K562 (cell line): ENCODE results near the gene WDR47. TPM values are rescaled to one million over a fixed set of nuclear protein-coding genes. Genes with fewer than 3 reads are reported as not detected.

ENCODE experiments used
- ATAC-seq: fragments of 200-7000 bp; cut with Tn5 transposase; 3 replicates; pipeline ENCODE4 v1.9.1; 2020; ENCODE audit warnings: moderate library complexity
- BruUV-seq: library from RNA; stranded (reverse); fragments of 400-500 nt; replicated peaks from 2 replicates; lab custom pipeline; 2021; lab: Mats Ljungman, UMichigan
- CTCF ChIA-PET: fragments of 300-600 bp; formaldehyde crosslinking; extraction: SDS; loops from one replicate; lab custom pipeline; 2021; ENCODE audit warnings: low intra/inter-chr PET ratio; lab: Yijun Ruan, JAX
- POLR2A ChIA-PET: fragments of 300-600, 350-650 bp; sonication (Branson Sonifier 250); formaldehyde crosslinking; extraction: SDS; loops from one replicate; lab custom pipeline; 2021; ENCODE audit warnings: antibody characterized with exemption, inconsistent platforms; lab: Yijun Ruan, JAX
- DNase-seq, 4 experiments: peaks; one replicate each; pipeline versions ENCODE4 v3.0.0 to v3.0.0-alpha.2; 2011 to 2018; ENCODE audit warnings: low spot score in 3 of 4, mixed read lengths in 3 of 4; ENCODE audit errors: extremely low read depth in 1 of 4
- FAIRE-seq: peaks from 2 replicates; lab custom pipeline; 2011; peaks lifted over from hg19 to GRCh38; lab: Jason Lieb, UNC
- H2AFZ ChIP-seq: 2 replicates; pipeline ENCODE4 v1.6.0; 2011; ENCODE audit warnings: low read depth, low read length, control low read depth, inconsistent platforms
- H3K27ac ChIP-seq: fragments of 200-600 bp; 3 replicates; pipeline ENCODE4 v1.8.0; 2011; ENCODE audit warnings: low read depth, mild to moderate bottlenecking, control low read depth, inconsistent platforms, low read length, moderate library complexity, mixed read lengths; ENCODE audit errors: extremely low read depth
- H3K27me3 ChIP-seq, 2 experiments: fragments of 300-600 bp in 1 of 2; 2 replicates in 1 of 2; 3 replicates in 1 of 2; pipeline versions ENCODE4 v1.6.0 to v1.8.0; 2011; ENCODE audit warnings: inconsistent platforms in 2 of 2, low read length in 2 of 2, mild to moderate bottlenecking in 1 of 2, mixed read lengths in 1 of 2, moderate library complexity in 1 of 2; ENCODE audit not compliant: control insufficient read depth in 2 of 2, insufficient read depth in 2 of 2
- H3K36me3 ChIP-seq: fragments of 300-600 bp; 3 replicates; pipeline ENCODE4 v1.8.0; 2011; ENCODE audit warnings: mild to moderate bottlenecking, low read length, inconsistent platforms; ENCODE audit not compliant: control insufficient read depth, insufficient read depth
- H3K4me1 ChIP-seq, 2 experiments: fragments of 200-600 bp in 1 of 2; replicated peaks in 1 of 2; 2 replicates in 1 of 2; 3 replicates in 1 of 2; pipeline versions ENCODE4 v1.5.1 to v1.8.0; 2011; ENCODE audit warnings: inconsistent platforms in 2 of 2, low read length in 2 of 2, mild to moderate bottlenecking in 1 of 2, mixed read lengths in 1 of 2, moderate library complexity in 1 of 2; ENCODE audit not compliant: control insufficient read depth in 2 of 2, insufficient read depth in 2 of 2
- H3K4me2 ChIP-seq: 2 replicates; pipeline ENCODE4 v1.6.1; 2011; ENCODE audit warnings: low read length, control low read depth, inconsistent platforms, mixed read lengths; ENCODE audit not compliant: insufficient read depth
- H3K4me3 ChIP-seq: fragments of 200-600 bp; sonication (generic), shearing (Covaris generic); 2 replicates; pipeline ENCODE4 v1.5.1; 2016; ENCODE audit warnings: control low read depth, inconsistent platforms
- H3K79me2 ChIP-seq: fragments of 200-600 bp; 3 replicates; pipeline ENCODE4 v1.8.0; 2011; ENCODE audit warnings: low read length, inconsistent platforms; ENCODE audit not compliant: control insufficient read depth, insufficient read depth
- H3K9ac ChIP-seq, 2 experiments: 2 replicates each; pipeline versions ENCODE4 v1.6.0 to v1.6.1; 2011; ENCODE audit warnings: low read depth in 2 of 2, low read length in 2 of 2, control low read depth in 1 of 2, inconsistent platforms in 1 of 2, mild to moderate bottlenecking in 1 of 2, mixed read lengths in 1 of 2; ENCODE audit not compliant: insufficient read depth in 1 of 2
- H3K9me1 ChIP-seq: one replicate; pipeline ENCODE4 v1.6.0; 2011; ENCODE audit warnings: inconsistent platforms, mild to moderate bottlenecking, low read length, moderate library complexity; ENCODE audit not compliant: control insufficient read depth, insufficient read depth
- H3K9me3 ChIP-seq: replicated peaks from 2 replicates; pipeline ENCODE4 v1.5.1; 2011; ENCODE audit warnings: low read depth, low read length, inconsistent platforms; ENCODE audit not compliant: control insufficient read depth, insufficient read depth
- H4K20me1 ChIP-seq: replicated peaks from 2 replicates; pipeline ENCODE4 v1.6.1; 2011; ENCODE audit warnings: low read length, inconsistent platforms, mixed read lengths; ENCODE audit not compliant: control insufficient read depth, insufficient read depth
- CREB1 ChIP-seq, 2 experiments: sonication (generic) in 1 of 2; formaldehyde crosslinking in 1 of 2; IDR thresholded peaks; 2 replicates each; pipeline versions ENCODE4 v1.6.1 to v1.8.0; 2012 to 2022; ENCODE audit warnings: inconsistent platforms in 1 of 2, mild to moderate bottlenecking in 1 of 2, missing genetic modification reagents in 1 of 2, moderate library complexity in 1 of 2
- HNRNPH1 ChIP-seq: fragments of 200-400 bp; formaldehyde crosslinking; optimal IDR thresholded peaks from 2 replicates; pipeline ENCODE3; 2017; ENCODE audit warnings: low read depth, mild to moderate bottlenecking, low read length, moderate library complexity
- HNRNPK ChIP-seq: fragments of 200-400 bp; formaldehyde crosslinking; IDR thresholded peaks from one replicate; pipeline ENCODE4 v1.6.1; 2018; ENCODE audit warnings: mild to moderate bottlenecking, low read depth, low read length; ENCODE audit not compliant: poor library complexity, severe bottlenecking
- KAT8 ChIP-seq: fragments of 450-650 bp; IDR thresholded peaks from 2 replicates; pipeline ENCODE4 v1.6.1; 2016; ENCODE audit warnings: low read depth, mild to moderate bottlenecking
- MTA2 ChIP-seq: fragments of 450-650 bp; IDR thresholded peaks from 2 replicates; pipeline ENCODE4 v1.6.1; 2016; ENCODE audit warnings: low read depth
- NR2C1 ChIP-seq, 2 experiments: fragments of 450-650 bp; IDR thresholded peaks; 2 replicates each; pipeline ENCODE4 v1.6.1; 2017; ENCODE audit warnings: mild to moderate bottlenecking in 2 of 2, antibody characterized with exemption in 1 of 2, inconsistent platforms in 1 of 2, missing compliant biosample characterization in 1 of 2, missing genetic modification characterization in 1 of 2
- POLR2AphosphoS2 ChIP-seq: IDR thresholded peaks from 2 replicates; pipeline ENCODE4 v1.6.1; 2012; ENCODE audit warnings: low read length, improper control_type of control experiment
- RBM17 ChIP-seq: fragments of 200-400 bp; formaldehyde crosslinking; IDR thresholded peaks from 2 replicates; pipeline ENCODE4 v1.6.1; 2017; ENCODE audit warnings: low read depth, mild to moderate bottlenecking, low read length, borderline replicate concordance
- SMARCC2 ChIP-seq: fragments of 450-650 bp; IDR thresholded peaks from 2 replicates; pipeline ENCODE4 v1.6.1; 2017; ENCODE audit warnings: antibody characterized with exemption, moderate library complexity, mild to moderate bottlenecking, low read depth
- TRIM28 ChIP-seq: fragments of 450-650 bp; IDR thresholded peaks from 2 replicates; pipeline ENCODE4 v1.6.1; 2017
- ZZZ3 ChIP-seq: fragments of 450-650 bp; IDR thresholded peaks from 2 replicates; pipeline ENCODE4 v1.6.1; 2016; ENCODE audit warnings: antibody characterized with exemption, mild to moderate bottlenecking, moderate library complexity
- WGBS: fragments of 100-300 bp; shearing (Covaris generic); methylation state at CpG from one replicate; pipeline ENCODE4 v1.1.6; 2016; ENCODE audit warnings: low coverage, mixed read lengths; ENCODE audit not compliant: insufficient coverage; ENCODE audit errors: missing lambda C conversion rate; 5-methylcytosine and 5-hydroxymethylcytosine counted together
- in situ Hi-C: fragments of 300-500 bp; cut with MboI; formaldehyde crosslinking; loops from 4 replicates; pipeline ENCODE4 v1.15.0; 2018; ENCODE audit warnings: inconsistent platforms, mixed read lengths
- intact Hi-C: fragments of 100-400 bp; cut with micrococcal nuclease; formaldehyde crosslinking; loops from 2 replicates; pipeline ENCODE4 v1.14.2; 2022
- polyA plus RNA-seq, 8 experiments: library from polyadenylated mRNA; depleted of rRNA in 4 of 8; stranded (reverse) in 5 of 8; unstranded in 3 of 8; fragments of >200 nt; fragmentation: Nextera tagmentation in 2 of 8; fragmentation: Illumina TruSeq in 1 of 8; extraction: Ambion mirVana in 2 of 8; extraction: Trizol in 1 of 8; gene quantifications; 2 replicates each; pipeline versions ENCODE4 v1.2.1 to v1.2.3, GENCODE V29; 2011 to 2014; ENCODE audit warnings: inconsistent platforms in 1 of 8, missing spikeins in 1 of 8
- total RNA-seq, 7 experiments: library from RNA; depleted of rRNA in 6 of 7; stranded (reverse); fragments of >200 nt in 6 of 7; fragmentation: Illumina TruSeq in 2 of 7; extraction: Trizol in 2 of 7; gene quantifications; 2 replicates each; pipeline versions ENCODE4 v1.2.1 to v1.2.3, GENCODE V29; 2011 to 2021; ENCODE audit warnings: low replicate concordance in 1 of 7
- TF ChIP-seq, protein P1 (sequence below): sonication (generic); formaldehyde crosslinking; IDR thresholded peaks from 2 replicates; pipeline ENCODE4 v1.8.0; 2023; ENCODE audit warnings: missing genetic modification reagents, mild to moderate bottlenecking, borderline replicate concordance
- TF ChIP-seq, protein P2 (sequence below): fragments of 450-650 bp; IDR thresholded peaks from 2 replicates; pipeline ENCODE4 v1.6.1; 2016; ENCODE audit warnings: antibody characterized with exemption
- TF ChIP-seq, protein P3 (sequence below), 3 experiments: IDR thresholded peaks in 2 of 3; conservative IDR thresholded peaks in 1 of 3; 2 replicates each; pipeline ENCODE4 v1.5.1; 2011 to 2012; ENCODE audit warnings: low read length in 3 of 3, mild to moderate bottlenecking in 3 of 3, control low read depth in 2 of 3, improper control_type of control experiment in 1 of 3, inconsistent platforms in 1 of 3, low read depth in 1 of 3, mixed read lengths in 1 of 3, moderate library complexity in 1 of 3; ENCODE audit not compliant: insufficient read depth in 2 of 3

The WDR47 gene
- total and polyA plus RNA-seq, 9 of the 15 experiments (the other 6 are each of a cell fraction or from before 2014, with no cell fraction given), result 1.3 to 10.1 (median 4.9) TPM

DNA sequence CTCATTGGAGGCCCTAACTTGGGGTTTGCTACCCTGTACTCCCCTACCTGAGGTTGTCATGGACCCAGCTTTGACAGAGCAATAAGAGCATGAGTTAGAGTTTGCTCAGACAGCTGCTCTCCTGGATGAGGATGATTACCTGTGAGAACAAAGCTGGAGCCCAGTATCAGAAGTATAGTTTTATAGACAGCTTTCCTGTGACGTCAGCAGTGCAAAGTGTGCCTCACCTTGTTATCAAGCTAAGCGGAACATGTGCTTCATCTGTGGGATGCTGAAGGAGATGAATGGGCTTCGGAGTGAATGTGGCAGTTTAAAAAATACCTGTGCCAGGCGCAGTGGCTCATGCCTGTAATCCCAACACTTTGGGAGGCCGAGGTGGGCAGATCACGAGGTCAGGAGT, 5.4 kb upstream of the WDR47 start:
- H3K9me3 ChIP-seq, result no peaks in the 10 kb centered on the region
- H3K9me1 ChIP-seq, result no peaks in the 10 kb centered on the region
- H3K36me3 ChIP-seq, result no peaks in the 10 kb centered on the region
- no peaks in the 10 kb centered on the region for H3K27me3 ChIP-seq
- POLR2A ChIA-PET, result interaction anchor here (0.8 to 2.1 kb wide), 4 partner anchors 9 to 19 kb away, joined by 3 to 9 read pairs (median 4); no protein-coding TSS in a partner anchor
- no TSS peak for BruUV-seq
- peaks cover 2 to 3% of the 10 kb centered on the region in 2 experiments; a peak in 1 of 5 replicates for H3K4me1 ChIP-seq
- FAIRE-seq (no peak), ATAC-seq (no peak), DNase-seq (no peak)
- WGBS, result 32% methylated on average over 6 of the region's 6 CpGs
- H4K20me1 ChIP-seq, result no peaks in the 10 kb centered on the region
- no peak overlapping the region; the same call in 1 of the 2 replicates for H2AFZ ChIP-seq
- in situ Hi-C loops (no loop called here), intact Hi-C loops (no loop called here)
- no peak overlapping the region for H3K4me2 ChIP-seq
- CTCF ChIA-PET, result no interaction called here
- H3K4me3 ChIP-seq, result no peak overlapping the region
- H3K79me2 ChIP-seq, result no peaks in the 10 kb centered on the region
- no peak overlapping the region for H3K9ac ChIP-seq
- H3K27ac ChIP-seq, result no peak overlapping the region
- TF ChIP-seq CREB1 (IDR thresholded peaks at IDR 0.05) (no peak), CREB1 (CRISPR knock-in tag; IDR thresholded peaks at IDR 0.05) (0 out of 2 replicates have a peak, but pooled peaks have one; percentile 27), TRIM28 (no peak), KAT8 (no peak), HNRNPH1 (no peak), HNRNPK (no peak), POLR2AphosphoS2 (no peak), RBM17 (no peak), ZZZ3 (no peak), MTA2 (no peak), SMARCC2 (no peak), NR2C1 (IDR thresholded peaks at IDR 0.05) (no peak), NR2C1 (tag; IDR thresholded peaks at IDR 0.05) (no peak)
- TF ChIP-seq, protein P1, sequence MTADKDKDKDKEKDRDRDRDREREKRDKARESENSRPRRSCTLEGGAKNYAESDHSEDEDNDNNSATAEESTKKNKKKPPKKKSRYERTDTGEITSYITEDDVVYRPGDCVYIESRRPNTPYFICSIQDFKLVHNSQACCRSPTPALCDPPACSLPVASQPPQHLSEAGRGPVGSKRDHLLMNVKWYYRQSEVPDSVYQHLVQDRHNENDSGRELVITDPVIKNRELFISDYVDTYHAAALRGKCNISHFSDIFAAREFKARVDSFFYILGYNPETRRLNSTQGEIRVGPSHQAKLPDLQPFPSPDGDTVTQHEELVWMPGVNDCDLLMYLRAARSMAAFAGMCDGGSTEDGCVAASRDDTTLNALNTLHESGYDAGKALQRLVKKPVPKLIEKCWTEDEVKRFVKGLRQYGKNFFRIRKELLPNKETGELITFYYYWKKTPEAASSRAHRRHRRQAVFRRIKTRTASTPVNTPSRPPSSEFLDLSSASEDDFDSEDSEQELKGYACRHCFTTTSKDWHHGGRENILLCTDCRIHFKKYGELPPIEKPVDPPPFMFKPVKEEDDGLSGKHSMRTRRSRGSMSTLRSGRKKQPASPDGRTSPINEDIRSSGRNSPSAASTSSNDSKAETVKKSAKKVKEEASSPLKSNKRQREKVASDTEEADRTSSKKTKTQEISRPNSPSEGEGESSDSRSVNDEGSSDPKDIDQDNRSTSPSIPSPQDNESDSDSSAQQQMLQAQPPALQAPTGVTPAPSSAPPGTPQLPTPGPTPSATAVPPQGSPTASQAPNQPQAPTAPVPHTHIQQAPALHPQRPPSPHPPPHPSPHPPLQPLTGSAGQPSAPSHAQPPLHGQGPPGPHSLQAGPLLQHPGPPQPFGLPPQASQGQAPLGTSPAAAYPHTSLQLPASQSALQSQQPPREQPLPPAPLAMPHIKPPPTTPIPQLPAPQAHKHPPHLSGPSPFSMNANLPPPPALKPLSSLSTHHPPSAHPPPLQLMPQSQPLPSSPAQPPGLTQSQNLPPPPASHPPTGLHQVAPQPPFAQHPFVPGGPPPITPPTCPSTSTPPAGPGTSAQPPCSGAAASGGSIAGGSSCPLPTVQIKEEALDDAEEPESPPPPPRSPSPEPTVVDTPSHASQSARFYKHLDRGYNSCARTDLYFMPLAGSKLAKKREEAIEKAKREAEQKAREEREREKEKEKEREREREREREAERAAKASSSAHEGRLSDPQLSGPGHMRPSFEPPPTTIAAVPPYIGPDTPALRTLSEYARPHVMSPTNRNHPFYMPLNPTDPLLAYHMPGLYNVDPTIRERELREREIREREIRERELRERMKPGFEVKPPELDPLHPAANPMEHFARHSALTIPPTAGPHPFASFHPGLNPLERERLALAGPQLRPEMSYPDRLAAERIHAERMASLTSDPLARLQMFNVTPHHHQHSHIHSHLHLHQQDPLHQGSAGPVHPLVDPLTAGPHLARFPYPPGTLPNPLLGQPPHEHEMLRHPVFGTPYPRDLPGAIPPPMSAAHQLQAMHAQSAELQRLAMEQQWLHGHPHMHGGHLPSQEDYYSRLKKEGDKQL (CRISPR knock-in tag), result no peak
- TF ChIP-seq, protein P2, sequence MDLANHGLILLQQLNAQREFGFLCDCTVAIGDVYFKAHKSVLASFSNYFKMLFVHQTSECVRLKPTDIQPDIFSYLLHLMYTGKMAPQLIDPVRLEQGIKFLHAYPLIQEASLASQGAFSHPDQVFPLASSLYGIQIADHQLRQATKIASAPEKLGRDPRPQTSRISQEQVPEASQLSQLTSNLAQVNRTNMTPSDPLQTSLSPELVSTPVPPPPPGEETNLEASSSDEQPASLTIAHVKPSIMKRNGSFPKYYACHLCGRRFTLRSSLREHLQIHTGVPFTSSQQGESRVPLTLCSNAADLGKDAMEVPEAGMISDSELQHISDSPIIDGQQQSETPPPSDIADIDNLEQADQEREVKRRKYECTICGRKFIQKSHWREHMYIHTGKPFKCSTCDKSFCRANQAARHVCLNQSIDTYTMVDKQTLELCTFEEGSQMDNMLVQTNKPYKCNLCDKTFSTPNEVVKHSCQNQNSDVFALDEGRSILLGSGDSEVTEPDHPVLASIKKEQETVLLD, result no peak
- TF ChIP-seq, protein P3, sequence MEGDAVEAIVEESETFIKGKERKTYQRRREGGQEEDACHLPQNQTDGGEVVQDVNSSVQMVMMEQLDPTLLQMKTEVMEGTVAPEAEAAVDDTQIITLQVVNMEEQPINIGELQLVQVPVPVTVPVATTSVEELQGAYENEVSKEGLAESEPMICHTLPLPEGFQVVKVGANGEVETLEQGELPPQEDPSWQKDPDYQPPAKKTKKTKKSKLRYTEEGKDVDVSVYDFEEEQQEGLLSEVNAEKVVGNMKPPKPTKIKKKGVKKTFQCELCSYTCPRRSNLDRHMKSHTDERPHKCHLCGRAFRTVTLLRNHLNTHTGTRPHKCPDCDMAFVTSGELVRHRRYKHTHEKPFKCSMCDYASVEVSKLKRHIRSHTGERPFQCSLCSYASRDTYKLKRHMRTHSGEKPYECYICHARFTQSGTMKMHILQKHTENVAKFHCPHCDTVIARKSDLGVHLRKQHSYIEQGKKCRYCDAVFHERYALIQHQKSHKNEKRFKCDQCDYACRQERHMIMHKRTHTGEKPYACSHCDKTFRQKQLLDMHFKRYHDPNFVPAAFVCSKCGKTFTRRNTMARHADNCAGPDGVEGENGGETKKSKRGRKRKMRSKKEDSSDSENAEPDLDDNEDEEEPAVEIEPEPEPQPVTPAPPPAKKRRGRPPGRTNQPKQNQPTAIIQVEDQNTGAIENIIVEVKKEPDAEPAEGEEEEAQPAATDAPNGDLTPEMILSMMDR (IDR thresholded peaks at IDR 0.05 in 2 of 3, conservative IDR thresholded peaks at IDR 0.05 in 1 of 3; ENCODE audit: insufficient read depth in 2 of 3, low read depth in 1 of 3, low read length in 3 of 3), result no peak
